Prostate gland (tissue), 2 donors: ENCODE measurements around the gene USP17L17.
"Not testable (repeated sequence)": the region's sequence is repeated elsewhere in the genome, so short reads cannot be mapped to it uniquely, and the experiment has no call there.

Source experiments
- CTCF ChIP-seq, 4 experiments: fragments of 200-600 bp in 2 of 4; fragments of 450-650 bp in 2 of 4; sonication (generic) in 2 of 4; IDR thresholded peaks; 1 replicate in 3 of 4; 2 replicates in 1 of 4; pipeline ENCODE4 v1.5.1; 2016 to 2019; ENCODE audit warnings: antibody characterized with exemption in 4 of 4, mild to moderate bottlenecking in 2 of 4, moderate library complexity in 2 of 4
- POLR2A ChIP-seq: fragments of 450-650 bp; IDR thresholded peaks from one replicate; pipeline ENCODE4 v1.6.1; 2016; ENCODE audit warnings: antibody characterized with exemption, mild to moderate bottlenecking
- POLR2AphosphoS5 ChIP-seq: sonication (generic); formaldehyde crosslinking; IDR thresholded peaks from one replicate; pipeline ENCODE4 v1.6.1; 2017; ENCODE audit warnings: antibody characterized with exemption

GRCh38 chr4:9215105-9215504 lies 28.6 kb upstream of the USP17L17 start, which contains the start of gene USP17L11:
- not testable (repeated sequence) for TF ChIP-seq CTCF (IDR thresholded peaks at IDR 0.05); POLR2A; POLR2AphosphoS5
